Nephron progenitor cell (in vitro differentiated cells): ENCODE results near the gene MT1F.
A peak's percentile ranks its signal among the peaks of the same experiment; 100 is the strongest.

Experiments
- DNase-seq: peaks from one replicate; pipeline ENCODE4 v3.0.0; 2021
- H3K27ac Mint-ChIP-seq: 2 replicates; pipeline ENCODE4 v1.8.0; 2021; ENCODE audit warnings: mild to moderate bottlenecking, moderate library complexity, mixed read lengths
- H3K27me3 Mint-ChIP-seq: 2 replicates; pipeline ENCODE4 v1.8.0; 2021; ENCODE audit warnings: mild to moderate bottlenecking, low read depth, mixed read lengths; ENCODE audit not compliant: poor library complexity
- H3K36me3 Mint-ChIP-seq: 2 replicates; pipeline ENCODE4 v1.8.0; 2021; ENCODE audit warnings: low read depth, mixed read lengths
- H3K4me1 Mint-ChIP-seq: 2 replicates; pipeline ENCODE4 v1.8.0; 2021; ENCODE audit warnings: mixed read lengths
- H3K4me3 Mint-ChIP-seq: 2 replicates; pipeline ENCODE4 v1.8.0; 2021; ENCODE audit warnings: mild to moderate bottlenecking, moderate library complexity, mixed read lengths
- H3K9me3 Mint-ChIP-seq: 2 replicates; pipeline ENCODE4 v1.8.0; 2021; ENCODE audit warnings: mild to moderate bottlenecking, moderate library complexity, mixed read lengths
- CTCF ChIP-seq: fragments of 200-600 bp; sonication (generic); IDR thresholded peaks from 2 replicates; pipeline ENCODE4 v1.5.0; 2021; ENCODE audit warnings: antibody characterized with exemption

MT1F gene

GRCh38 chr16:56647641-56648431 is 9.9 kb upstream of the MT1F start:
- Mint-ChIP-seq H3K27ac (no peak overlapping the region), H3K9me3 (no peaks in the 10 kb centered on the region), H3K4me3 (no peak overlapping the region), H3K27me3 (peaks cover 100% of the 10 kb centered on the region), H3K36me3 (no peaks in the 10 kb centered on the region), H3K4me1 (peaks cover 6% of the 10 kb centered on the region)
- peak; percentile 39 for DNase-seq
- no peak for TF ChIP-seq CTCF

GRCh38 chr16:56649271-56649670 is 8.5 kb upstream of the MT1F start:
- Mint-ChIP-seq H3K4me3 (no peak overlapping the region), H3K4me1 (no peaks in the 10 kb centered on the region), H3K9me3 (no peaks in the 10 kb centered on the region), H3K36me3 (no peaks in the 10 kb centered on the region), H3K27ac (no peak overlapping the region), H3K27me3 (peaks cover 100% of the 10 kb centered on the region)
- no peak for TF ChIP-seq CTCF
- no peak for DNase-seq

- no peak overlapping the region for H3K4me3 Mint-ChIP-seq
- no peak for TF ChIP-seq CTCF
- no peak for DNase-seq
- no peaks in the 10 kb centered on the region for H3K36me3 Mint-ChIP-seq
- H3K27me3 Mint-ChIP-seq, result peaks cover 100% of the 10 kb centered on the region
- H3K9me3 Mint-ChIP-seq, result no peaks in the 10 kb centered on the region
- no peaks in the 10 kb centered on the region for H3K4me1 Mint-ChIP-seq
- H3K27ac Mint-ChIP-seq, result no peak overlapping the region
Observed at GRCh38 chr16:56649820-56650219, 7.9 kb upstream of the MT1F start.

- H3K27me3 Mint-ChIP-seq, result peaks cover 100% of the 10 kb centered on the region
- no peaks in the 10 kb centered on the region for H3K9me3 Mint-ChIP-seq
- H3K4me3 Mint-ChIP-seq, result no peak within 1 kb of the TSS
- H3K27ac Mint-ChIP-seq, result no peak within 1 kb of the TSS
- TF ChIP-seq CTCF, result no peak
- H3K4me1 Mint-ChIP-seq, result no peaks in the 10 kb centered on the region
- no peaks in the 10 kb centered on the region for H3K36me3 Mint-ChIP-seq
- DNase-seq, result no peak
Observed at GRCh38 chr16:56651586-56651985, 6.2 kb upstream of the MT1F start, which contains the start of gene MT1B. Gene MT1B, plus strand, starts transcription at chr16:56651886. Its CDS starts 68 bp downstream, at chr16:56651954.

GRCh38 chr16:56652600-56652999 is 5.2 kb upstream of the MT1F start:
- H3K9me3 Mint-ChIP-seq, result no peaks in the 10 kb centered on the region
- H3K27ac Mint-ChIP-seq, result no peak overlapping the region
- DNase-seq, result no peak
- TF ChIP-seq CTCF, result no peak
- H3K4me1 Mint-ChIP-seq, result peaks cover 4% of the 10 kb centered on the region
- peaks cover 100% of the 10 kb centered on the region for H3K27me3 Mint-ChIP-seq
- H3K36me3 Mint-ChIP-seq, result no peaks in the 10 kb centered on the region
- H3K4me3 Mint-ChIP-seq, result no peak overlapping the region

- Mint-ChIP-seq H3K9me3 (no peaks in the 10 kb centered on the region), H3K36me3 (no peaks in the 10 kb centered on the region), H3K27me3 (peaks cover 100% of the 10 kb centered on the region), H3K27ac (no peak overlapping the region), H3K4me3 (no peak overlapping the region), H3K4me1 (peaks cover 9% of the 10 kb centered on the region)
- TF ChIP-seq CTCF, result no peak
- no peak for DNase-seq
Observed at GRCh38 chr16:56653218-56653617, 4.5 kb upstream of the MT1F start.
